Fibroblast of lung (primary cell): ENCODE measurements around the gene MGAT4A. TPM values are rescaled to one million over a fixed set of nuclear protein-coding genes. Genes with fewer than 3 reads are reported as not detected.

ENCODE experiments used
- DNase-seq, 2 donors: peaks; one replicate each; pipeline versions ENCODE4 v3.0.0 to v3.0.0-alpha.2; 2010; ENCODE audit warnings: low read depth in 2 of 2
- H2AFZ ChIP-seq: 2 replicates; pipeline ENCODE4 v1.5.1; 2012; ENCODE audit warnings: low read length, control low read depth, inconsistent platforms
- H3K27ac ChIP-seq: 2 replicates; pipeline ENCODE4 v1.5.1; 2011; ENCODE audit warnings: low read length, control low read depth; ENCODE audit not compliant: insufficient read depth
- H3K27me3 ChIP-seq: 2 replicates; pipeline ENCODE4 v1.5.1; 2011; ENCODE audit warnings: mild to moderate bottlenecking, low read length; ENCODE audit not compliant: control insufficient read depth, insufficient read depth
- H3K36me3 ChIP-seq: 2 replicates; pipeline ENCODE4 v1.5.1; 2011; ENCODE audit warnings: low read length; ENCODE audit not compliant: control insufficient read depth, insufficient read depth
- H3K4me1 ChIP-seq: 2 replicates; pipeline ENCODE4 v1.5.1; 2011; ENCODE audit warnings: low read length; ENCODE audit not compliant: control insufficient read depth, insufficient read depth; ENCODE audit errors: extremely low read depth
- H3K4me2 ChIP-seq: 2 replicates; pipeline ENCODE4 v1.5.1; 2011; ENCODE audit warnings: low read length, control low read depth; ENCODE audit not compliant: insufficient read depth; ENCODE audit errors: extremely low read depth
- H3K4me3 ChIP-seq, 4 experiments: fragments of 200-600 bp in 1 of 4; sonication (generic) in 1 of 4; replicated peaks in 1 of 4; 2 replicates each; pipeline ENCODE4 v1.5.1; 2011 to 2016; ENCODE audit warnings: low read length in 4 of 4, low read depth in 3 of 4, mild to moderate bottlenecking in 3 of 4, control low read depth in 2 of 4, inconsistent platforms in 1 of 4, mixed read lengths in 1 of 4; ENCODE audit not compliant: insufficient read depth in 1 of 4; ENCODE audit errors: control extremely low read depth in 1 of 4
- H3K79me2 ChIP-seq: 2 replicates; pipeline ENCODE4 v1.5.1; 2012; ENCODE audit warnings: mild to moderate bottlenecking, low read length, inconsistent platforms; ENCODE audit not compliant: control insufficient read depth, insufficient read depth
- H3K9ac ChIP-seq: 2 replicates; pipeline ENCODE4 v1.5.1; 2011; ENCODE audit warnings: mild to moderate bottlenecking, low read length, control low read depth; ENCODE audit not compliant: insufficient read depth
- H3K9me3 ChIP-seq: 2 replicates; pipeline ENCODE4 v1.5.1; 2012; ENCODE audit warnings: low read depth, low read length; ENCODE audit not compliant: control insufficient read depth, insufficient read depth
- H4K20me1 ChIP-seq: 2 replicates; pipeline ENCODE4 v1.5.1; 2011; ENCODE audit warnings: low read length; ENCODE audit not compliant: control insufficient read depth, insufficient read depth; ENCODE audit errors: extremely low read depth
- EZH2 ChIP-seq: IDR thresholded peaks from 2 replicates; pipeline ENCODE4 v1.5.1; 2012; ENCODE audit warnings: low read length, control low read depth, mild to moderate bottlenecking; ENCODE audit errors: missing control alignments
- polyA plus RNA-seq, 2 donors: library from polyadenylated mRNA; depleted of rRNA in 1 of 2; stranded (reverse) in 1 of 2; unstranded in 1 of 2; fragments of >200 nt; gene quantifications; 2 replicates each; pipeline ENCODE4 v1.2.1, GENCODE V29; 2011 to 2012; ENCODE audit warnings: missing spikeins in 1 of 2
- total RNA-seq: library from RNA; depleted of rRNA; stranded (reverse); fragments of >200 nt; gene quantifications from 2 replicates; pipeline ENCODE4 v1.2.1, GENCODE V29; 2014
- TF ChIP-seq, protein P1 (sequence below), 2 donors: IDR thresholded peaks in 1 of 2; conservative IDR thresholded peaks in 1 of 2; 1 replicate in 1 of 2; 2 replicates in 1 of 2; pipeline ENCODE4 v1.5.1; 2011 to 2012; ENCODE audit warnings: low read length in 2 of 2, control low read depth in 1 of 2, inconsistent platforms in 1 of 2, low read depth in 1 of 2, mild to moderate bottlenecking in 1 of 2

Gene MGAT4A
- total and polyA plus RNA-seq, 2 donors (not counting 1 experiment from before 2014, with no cell fraction given), result 0.10 to 0.17 TPM

DNA sequence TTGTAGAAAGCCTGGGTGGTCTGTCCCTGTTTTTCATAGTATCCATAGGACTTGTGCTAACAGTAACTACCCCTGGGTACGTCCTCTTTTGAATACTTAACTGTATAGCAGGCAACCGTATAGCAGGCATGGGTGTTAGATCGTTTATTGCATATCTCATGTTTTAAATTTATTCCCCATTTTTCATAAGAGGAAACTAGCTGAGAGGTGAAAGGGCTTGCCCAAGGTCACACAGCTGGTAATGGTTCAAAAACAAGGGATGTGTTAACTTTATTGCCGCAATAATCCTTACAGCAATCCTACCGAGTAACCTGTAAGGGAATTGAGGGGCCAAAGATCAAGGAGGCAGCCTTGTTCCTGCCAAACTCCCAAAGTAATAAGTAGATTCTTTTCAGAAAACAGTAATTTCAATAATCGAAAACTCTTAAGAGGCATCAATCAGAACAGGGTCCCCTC is 990 bp upstream of the MGAT4A start:
- DNase-seq, result no peak
- Histone ChIP-seq H3K36me3 (no peaks in the 10 kb centered on the region), H3K27ac (no peak overlapping the region), H3K27me3 (peaks cover 18% of the 10 kb centered on the region), H3K4me3 (peak overlapping the region in 3 of 4 experiments; percentile 40 to 54 (median 53)), H3K9me3 (no peaks in the 10 kb centered on the region), H2AFZ (no peak overlapping the region), H3K4me1 (peaks cover 2% of the 10 kb centered on the region), H3K9ac (no peak overlapping the region), H3K4me2 (peak overlapping the region; percentile 83), H3K79me2 (no peaks in the 10 kb centered on the region), H4K20me1 (no peaks in the 10 kb centered on the region)
- TF ChIP-seq, protein P1, sequence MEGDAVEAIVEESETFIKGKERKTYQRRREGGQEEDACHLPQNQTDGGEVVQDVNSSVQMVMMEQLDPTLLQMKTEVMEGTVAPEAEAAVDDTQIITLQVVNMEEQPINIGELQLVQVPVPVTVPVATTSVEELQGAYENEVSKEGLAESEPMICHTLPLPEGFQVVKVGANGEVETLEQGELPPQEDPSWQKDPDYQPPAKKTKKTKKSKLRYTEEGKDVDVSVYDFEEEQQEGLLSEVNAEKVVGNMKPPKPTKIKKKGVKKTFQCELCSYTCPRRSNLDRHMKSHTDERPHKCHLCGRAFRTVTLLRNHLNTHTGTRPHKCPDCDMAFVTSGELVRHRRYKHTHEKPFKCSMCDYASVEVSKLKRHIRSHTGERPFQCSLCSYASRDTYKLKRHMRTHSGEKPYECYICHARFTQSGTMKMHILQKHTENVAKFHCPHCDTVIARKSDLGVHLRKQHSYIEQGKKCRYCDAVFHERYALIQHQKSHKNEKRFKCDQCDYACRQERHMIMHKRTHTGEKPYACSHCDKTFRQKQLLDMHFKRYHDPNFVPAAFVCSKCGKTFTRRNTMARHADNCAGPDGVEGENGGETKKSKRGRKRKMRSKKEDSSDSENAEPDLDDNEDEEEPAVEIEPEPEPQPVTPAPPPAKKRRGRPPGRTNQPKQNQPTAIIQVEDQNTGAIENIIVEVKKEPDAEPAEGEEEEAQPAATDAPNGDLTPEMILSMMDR (conservative IDR thresholded peaks at IDR 0.05 in 1 of 2, IDR thresholded peaks at IDR 0.05 in 1 of 2; ENCODE audit: low read depth in 1 of 2, low read length in 2 of 2), result no peak
- no peak for TF ChIP-seq EZH2

DNA sequence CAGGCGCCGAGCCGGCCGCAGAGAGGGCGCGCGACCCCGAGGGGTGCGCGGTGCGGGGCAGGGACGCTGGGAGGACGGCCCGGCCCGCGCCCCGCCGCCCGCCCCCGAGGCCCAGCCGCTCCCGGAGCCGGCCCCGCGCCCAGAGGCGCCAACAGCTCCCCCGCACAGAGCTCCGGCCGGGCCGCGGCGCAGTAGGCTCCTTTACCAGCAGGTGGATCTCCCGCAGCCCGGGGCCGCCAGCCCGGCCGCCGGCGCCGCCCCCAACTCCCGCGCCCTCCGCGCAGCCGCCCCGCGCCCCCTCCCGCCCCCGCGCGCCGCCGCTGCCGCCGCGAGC is 258 bp downstream of the MGAT4A start:
- Histone ChIP-seq H3K79me2 (no peaks in the 10 kb centered on the region), H3K4me2 (peak overlapping the region; percentile 68), H3K9ac (no peak overlapping the region), H3K36me3 (no peaks in the 10 kb centered on the region), H3K4me3 (peak overlapping the region in 2 of 4 experiments; percentile 21 to 46), H2AFZ (no peak overlapping the region), H3K27me3 (peaks cover 18% of the 10 kb centered on the region), H3K9me3 (no peaks in the 10 kb centered on the region), H4K20me1 (no peaks in the 10 kb centered on the region), H3K27ac (no peak overlapping the region), H3K4me1 (peaks cover 2% of the 10 kb centered on the region)
- peak in 1 of 2 donors; percentile 20 for DNase-seq
- TF ChIP-seq EZH2, result no peak
- TF ChIP-seq, protein P1 (conservative IDR thresholded peaks at IDR 0.05 in 1 of 2, IDR thresholded peaks at IDR 0.05 in 1 of 2; ENCODE audit: low read depth in 1 of 2, low read length in 2 of 2), result no peak

DNA sequence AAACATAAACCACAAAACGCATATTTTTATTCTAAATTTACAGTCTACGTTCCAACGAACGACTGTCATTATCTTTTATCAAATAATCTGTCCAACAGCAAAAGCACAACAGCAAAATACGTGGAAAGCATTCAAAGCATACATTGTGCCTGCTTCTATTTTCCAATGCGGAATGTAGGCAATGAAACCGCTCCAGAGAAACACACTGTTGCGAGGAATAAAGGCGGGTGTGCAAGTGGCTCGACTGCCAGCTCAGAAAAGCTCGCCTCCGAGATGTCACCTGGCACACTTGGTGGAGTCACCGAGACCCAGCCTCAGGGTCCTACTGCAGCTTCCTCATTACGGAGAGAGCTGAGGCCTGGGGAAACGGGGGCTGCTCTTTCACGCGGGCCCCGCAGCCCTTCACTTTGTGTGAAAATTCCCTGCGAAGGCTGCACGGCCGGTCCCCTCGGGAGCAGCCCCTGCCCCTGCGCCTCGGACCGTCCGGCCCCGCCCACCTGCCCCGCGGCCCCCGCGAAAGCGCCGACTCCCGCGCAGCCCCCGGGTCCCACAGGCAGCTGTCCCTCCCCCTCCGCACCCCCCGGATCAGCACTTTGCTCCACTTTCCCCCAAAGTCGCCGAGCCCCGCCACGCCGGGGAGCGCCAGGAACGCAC is 752 bp downstream of the MGAT4A start:
- H3K4me2 ChIP-seq, result peak overlapping the region; percentile 68
- H3K27ac ChIP-seq, result no peak overlapping the region
- no peak overlapping the region for H3K9ac ChIP-seq
- H3K4me3 ChIP-seq, result peak overlapping the region in 3 of 4 experiments; percentile 21 to 46 (median 36)
- H3K36me3 ChIP-seq, result no peaks in the 10 kb centered on the region
- no peak overlapping the region for H2AFZ ChIP-seq
- H3K27me3 ChIP-seq, result peaks cover 18% of the 10 kb centered on the region
- peak; percentile 88 for TF ChIP-seq EZH2
- TF ChIP-seq, protein P1 (conservative IDR thresholded peaks at IDR 0.05 in 1 of 2, IDR thresholded peaks at IDR 0.05 in 1 of 2; ENCODE audit: low read depth in 1 of 2, low read length in 2 of 2), result no peak
- H4K20me1 ChIP-seq, result no peaks in the 10 kb centered on the region
- DNase-seq, result no peak
- H3K4me1 ChIP-seq, result peaks cover 2% of the 10 kb centered on the region
- no peaks in the 10 kb centered on the region for H3K9me3 ChIP-seq
- H3K79me2 ChIP-seq, result no peaks in the 10 kb centered on the region
